HepG2 (cell line): ENCODE measurements around the gene RNPS1. TPM values are rescaled to one million over a fixed set of nuclear protein-coding genes. Genes with fewer than 3 reads are reported as not detected.
A peak's percentile ranks its signal among the peaks of the same experiment; 100 is the strongest.

Experiments
- ATAC-seq: fragments of 200-7000 bp; cut with Tn5 transposase; 3 replicates; pipeline ENCODE4 v1.9.1; 2020; ENCODE audit warnings: mild to moderate bottlenecking, moderate library complexity
- BruUV-seq: library from RNA; stranded (reverse); fragments of 400-500 nt; replicated peaks from 2 replicates; lab custom pipeline; 2021; lab: Mats Ljungman, UMichigan
- CTCF ChIA-PET: fragments of 300-600 bp; formaldehyde crosslinking; extraction: SDS; loops from one replicate; lab custom pipeline; 2021; ENCODE audit warnings: low total read pairs, inconsistent platforms, low intra/inter-chr PET ratio; lab: Yijun Ruan, JAX
- POLR2A ChIA-PET: fragments of 350-600 bp; sonication (Branson Sonifier 250); formaldehyde crosslinking; loops from one replicate; lab custom pipeline; 2020; ENCODE audit warnings: antibody characterized with exemption, inconsistent platforms; lab: Yijun Ruan, JAX
- DNase-seq: peaks from one replicate; pipeline ENCODE4 v3.0.0-alpha.2; 2015; ENCODE audit warnings: low spot score
- FAIRE-seq: peaks from 3 replicates; lab custom pipeline; 2011; peaks lifted over from hg19 to GRCh38; lab: Jason Lieb, UNC
- H2AFZ ChIP-seq: one replicate; pipeline ENCODE4 v1.6.1; 2011; ENCODE audit warnings: low read length, inconsistent platforms
- H3K27ac ChIP-seq: fragments of 300-600 bp; 3 replicates; pipeline ENCODE4 v1.8.0; 2011; ENCODE audit warnings: mixed run types, mild to moderate bottlenecking, mixed read lengths, low read length, inconsistent platforms; ENCODE audit not compliant: insufficient read depth; ENCODE audit errors: extremely low read length
- H3K27me3 ChIP-seq, 2 experiments: fragments of 200-600 bp in 1 of 2; 2 replicates in 1 of 2; 3 replicates in 1 of 2; pipeline versions ENCODE4 v1.6.0 to v1.8.0; 2011; ENCODE audit warnings: low read length in 2 of 2, mild to moderate bottlenecking in 2 of 2, moderate library complexity in 2 of 2, inconsistent platforms in 1 of 2; ENCODE audit not compliant: insufficient read depth in 2 of 2, control insufficient read depth in 1 of 2
- H3K36me3 ChIP-seq, 2 experiments: fragments of 200-600 bp in 1 of 2; replicated peaks in 1 of 2; 2 replicates in 1 of 2; 3 replicates in 1 of 2; pipeline versions ENCODE4 v1.5.1 to v1.8.0; 2011; ENCODE audit warnings: low read length in 2 of 2, inconsistent platforms in 1 of 2; ENCODE audit not compliant: insufficient read depth in 2 of 2, control insufficient read depth in 1 of 2
- H3K4me1 ChIP-seq: 2 replicates; pipeline ENCODE4 v1.5.1; 2012; ENCODE audit warnings: low read length, inconsistent platforms; ENCODE audit not compliant: insufficient read depth
- H3K4me2 ChIP-seq: 2 replicates; pipeline ENCODE4 v1.6.0; 2011; ENCODE audit warnings: low read depth, low read length, inconsistent platforms
- H3K4me3 ChIP-seq, 3 experiments: fragments of 200-600 bp in 1 of 3; sonication (generic), shearing (Covaris generic) in 1 of 3; replicated peaks in 1 of 3; 2 replicates each; pipeline ENCODE4 v1.5.1; 2011 to 2016; ENCODE audit warnings: low read length in 3 of 3, inconsistent platforms in 2 of 3, low read depth in 2 of 3, mild to moderate bottlenecking in 2 of 3, control low read depth in 1 of 3, mixed read lengths in 1 of 3; ENCODE audit not compliant: insufficient read depth in 1 of 3
- H3K79me2 ChIP-seq: one replicate; pipeline ENCODE4 v1.6.1; 2011; ENCODE audit warnings: low read length, inconsistent platforms; ENCODE audit not compliant: insufficient read depth
- H3K9ac ChIP-seq: 2 replicates; pipeline ENCODE4 v1.6.0; 2011; ENCODE audit warnings: mild to moderate bottlenecking, low read depth, low read length, inconsistent platforms; ENCODE audit not compliant: insufficient read depth
- H3K9me3 ChIP-seq: 2 replicates; pipeline ENCODE4 v1.5.1; 2012; ENCODE audit warnings: mild to moderate bottlenecking, low read length
- H4K20me1 ChIP-seq: 2 replicates; pipeline ENCODE4 v1.6.0; 2011; ENCODE audit warnings: inconsistent platforms, mild to moderate bottlenecking, low read length, moderate library complexity; ENCODE audit not compliant: insufficient read depth
- NR2F6 ChIP-seq, 2 experiments: IDR thresholded peaks; 2 replicates each; pipeline ENCODE4 v1.6.1; 2016; ENCODE audit warnings: antibody characterized with exemption in 1 of 2, mild to moderate bottlenecking in 1 of 2
- RBFOX2 ChIP-seq: fragments of 200-400 bp; formaldehyde crosslinking; IDR thresholded peaks from 2 replicates; pipeline ENCODE4 v1.6.1; 2017; ENCODE audit warnings: low read depth, mild to moderate bottlenecking, low read length
- SRSF9 ChIP-seq: fragments of 200-400 bp; formaldehyde crosslinking; IDR thresholded peaks from 2 replicates; pipeline ENCODE4 v1.6.1; 2018; ENCODE audit warnings: borderline replicate concordance, mild to moderate bottlenecking, low read depth, low read length; ENCODE audit not compliant: insufficient read depth, poor library complexity, severe bottlenecking
- YEATS4 ChIP-seq: sonication (generic); formaldehyde crosslinking; IDR thresholded peaks from 2 replicates; pipeline ENCODE4 v1.4.0; 2020; ENCODE audit warnings: missing genetic modification reagents, borderline replicate concordance
- ZNF383 ChIP-seq: sonication (generic); formaldehyde crosslinking; IDR thresholded peaks from 2 replicates; pipeline ENCODE4 v1.4.0; 2020; ENCODE audit warnings: missing genetic modification reagents, mild to moderate bottlenecking, borderline replicate concordance
- ZNF496 ChIP-seq: sonication (generic); formaldehyde crosslinking; IDR thresholded peaks from 2 replicates; pipeline ENCODE4 v1.8.1; 2023; ENCODE audit warnings: mild to moderate bottlenecking, moderate library complexity, missing genetic modification reagents; ENCODE audit not compliant: insufficient replicate concordance
- WGBS: methylation state at CpG from one replicate; pipeline ENCODE4 v1.1.6; 2017; ENCODE audit warnings: low lambda C conversion rate; 5-methylcytosine and 5-hydroxymethylcytosine counted together
- in situ Hi-C: cut with HindIII; loops from 2 replicates; pipeline ENCODE4 v1.10.0; 2017; ENCODE audit warnings: low pct_unique_long_range_greater_than_20kb; ENCODE audit not compliant: extremely low pct_ligation_motif_present
- intact Hi-C: fragments of 100-400 bp; cut with micrococcal nuclease; formaldehyde crosslinking; loops from one replicate; pipeline ENCODE4 v1.10.0; 2022; ENCODE audit not compliant: unreplicated experiment
- polyA plus RNA-seq, 8 experiments: library from polyadenylated mRNA; depleted of rRNA in 3 of 8; stranded (reverse) in 7 of 8; unstranded in 1 of 8; fragments of >200 nt; fragmentation: Illumina TruSeq in 4 of 8; extraction: Trizol in 4 of 8; gene quantifications; 2 replicates each; pipeline versions ENCODE4 v1.2.1 to v1.2.3, GENCODE V29; 2011 to 2016; ENCODE audit warnings: low read depth in 4 of 8, missing spikeins in 1 of 8, mixed read lengths in 1 of 8; ENCODE audit not compliant: insufficient read depth in 1 of 8
- total RNA-seq, 5 experiments: library from RNA; depleted of rRNA; stranded (reverse); fragments of >200 nt; fragmentation: Illumina TruSeq; extraction: Trizol; gene quantifications; 2 replicates each; pipeline ENCODE4 v1.2.3, GENCODE V29; 2016; ENCODE audit warnings: low read depth in 1 of 5
- TF ChIP-seq, protein P1 (sequence below): sonication (generic); formaldehyde crosslinking; IDR thresholded peaks from 2 replicates; pipeline ENCODE4 v1.4.0; 2020; ENCODE audit warnings: missing genetic modification reagents, mild to moderate bottlenecking, borderline replicate concordance
- TF ChIP-seq, protein P2 (sequence below): sonication (generic); formaldehyde crosslinking; IDR thresholded peaks from 2 replicates; pipeline ENCODE4 v1.5.0; 2020; ENCODE audit warnings: missing genetic modification reagents
- TF ChIP-seq, protein P3 (sequence below): sonication (generic); formaldehyde crosslinking; IDR thresholded peaks from 2 replicates; pipeline ENCODE4 v1.4.0; 2020; ENCODE audit warnings: mild to moderate bottlenecking, missing genetic modification reagents

The RNPS1 gene
- total and polyA plus RNA-seq, 2 of the 13 experiments (the other 11 are each of a cell fraction or from before 2014, with no cell fraction given), result 126 to 133 TPM

DNA sequence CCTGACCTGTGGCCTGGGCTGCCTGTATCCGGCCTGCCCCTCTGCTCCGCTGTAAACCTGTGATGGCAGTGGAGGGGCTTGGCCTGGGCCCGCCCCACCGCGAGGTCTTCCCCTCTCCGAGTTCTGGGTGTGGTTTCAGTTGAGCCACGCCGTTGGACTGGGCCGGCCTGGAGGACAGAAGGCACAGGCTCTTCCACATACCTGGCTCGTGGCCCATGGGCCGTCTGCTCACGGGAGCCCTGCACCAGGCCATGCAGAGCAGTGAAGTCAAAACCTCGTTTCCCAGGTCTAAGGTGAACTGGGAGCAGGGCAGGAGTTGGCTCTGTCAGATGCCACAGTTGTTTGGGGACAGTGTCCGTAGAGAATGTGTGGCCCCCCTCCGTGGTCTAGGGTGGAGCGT is 5.6 kb upstream of the RNPS1 start (continued):
- TF ChIP-seq YEATS4 (no peak), ZNF496 (CRISPR knock-in tag) (no peak), ZNF383 (CRISPR knock-in tag) (no peak)
- TF ChIP-seq, protein P1, sequence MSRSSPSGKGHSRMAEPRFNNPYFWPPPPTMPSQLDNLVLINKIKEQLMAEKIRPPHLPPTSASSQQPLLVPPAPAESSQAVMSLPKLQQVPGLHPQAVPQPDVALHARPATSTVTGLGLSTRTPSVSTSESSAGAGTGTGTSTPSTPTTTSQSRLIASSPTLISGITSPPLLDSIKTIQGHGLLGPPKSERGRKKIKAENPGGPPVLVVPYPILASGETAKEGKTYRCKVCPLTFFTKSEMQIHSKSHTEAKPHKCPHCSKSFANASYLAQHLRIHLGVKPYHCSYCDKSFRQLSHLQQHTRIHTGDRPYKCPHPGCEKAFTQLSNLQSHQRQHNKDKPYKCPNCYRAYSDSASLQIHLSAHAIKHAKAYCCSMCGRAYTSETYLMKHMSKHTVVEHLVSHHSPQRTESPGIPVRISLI (CRISPR knock-in tag), result no peak

DNA sequence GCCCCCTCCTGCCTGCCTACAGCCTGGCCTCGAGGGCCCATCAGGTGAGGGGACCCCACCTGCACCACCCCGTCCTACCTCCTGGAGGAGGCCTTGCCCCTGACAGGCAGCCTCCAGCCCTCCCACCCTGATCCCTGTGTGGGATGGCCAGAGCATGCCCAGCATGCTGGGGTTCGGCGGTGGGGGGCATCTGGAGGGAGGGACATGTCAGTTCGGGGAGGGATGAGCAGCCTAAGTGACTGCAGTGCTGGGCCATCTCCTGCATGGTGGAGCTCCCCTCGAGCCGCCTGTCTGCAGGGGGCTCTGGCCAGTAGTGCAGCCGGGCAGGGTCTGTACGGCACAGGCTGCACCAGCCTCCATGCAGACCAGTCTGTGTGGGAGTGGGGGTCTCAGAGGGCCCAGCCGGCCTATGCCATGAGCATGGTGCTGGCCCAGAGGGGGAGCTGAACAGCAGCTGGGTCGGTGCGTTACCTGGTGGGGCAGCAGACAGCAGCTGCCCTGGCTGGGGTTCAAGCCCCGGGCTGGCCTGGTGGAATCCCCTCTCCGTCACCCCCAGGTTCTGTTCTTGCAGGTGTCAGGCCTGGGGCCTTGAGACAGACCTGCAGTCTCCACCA is 4.0 kb upstream of the RNPS1 start:
- WGBS, result 100% methylated on average over 5 of the region's 14 CpGs
- H3K9ac ChIP-seq, result no peak overlapping the region
- ATAC-seq (no peak), FAIRE-seq (no peak), DNase-seq (no peak)
- no peak overlapping the region for H3K27ac ChIP-seq
- peaks cover 24% of the 10 kb centered on the region for H3K4me1 ChIP-seq
- BruUV-seq, result no TSS peak
- CTCF ChIA-PET, result no interaction called here
- in situ Hi-C loops (no loop called here), intact Hi-C loops (no loop called here)
- H3K79me2 ChIP-seq, result peaks cover 13% of the 10 kb centered on the region
- 0 out of 5 replicates have a peak, but pooled peaks cover 0 to 2% of the 10 kb centered on the region in 2 experiments for H3K36me3 ChIP-seq
- peaks cover 6% of the 10 kb centered on the region; the same call in 1 of the 2 replicates for H4K20me1 ChIP-seq
- TF ChIP-seq, protein P2, sequence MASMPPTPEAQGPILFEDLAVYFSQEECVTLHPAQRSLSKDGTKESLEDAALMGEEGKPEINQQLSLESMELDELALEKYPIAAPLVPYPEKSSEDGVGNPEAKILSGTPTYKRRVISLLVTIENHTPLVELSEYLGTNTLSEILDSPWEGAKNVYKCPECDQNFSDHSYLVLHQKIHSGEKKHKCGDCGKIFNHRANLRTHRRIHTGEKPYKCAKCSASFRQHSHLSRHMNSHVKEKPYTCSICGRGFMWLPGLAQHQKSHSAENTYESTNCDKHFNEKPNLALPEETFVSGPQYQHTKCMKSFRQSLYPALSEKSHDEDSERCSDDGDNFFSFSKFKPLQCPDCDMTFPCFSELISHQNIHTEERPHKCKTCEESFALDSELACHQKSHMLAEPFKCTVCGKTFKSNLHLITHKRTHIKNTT (CRISPR knock-in tag), result no peak
- TF ChIP-seq, protein P3, sequence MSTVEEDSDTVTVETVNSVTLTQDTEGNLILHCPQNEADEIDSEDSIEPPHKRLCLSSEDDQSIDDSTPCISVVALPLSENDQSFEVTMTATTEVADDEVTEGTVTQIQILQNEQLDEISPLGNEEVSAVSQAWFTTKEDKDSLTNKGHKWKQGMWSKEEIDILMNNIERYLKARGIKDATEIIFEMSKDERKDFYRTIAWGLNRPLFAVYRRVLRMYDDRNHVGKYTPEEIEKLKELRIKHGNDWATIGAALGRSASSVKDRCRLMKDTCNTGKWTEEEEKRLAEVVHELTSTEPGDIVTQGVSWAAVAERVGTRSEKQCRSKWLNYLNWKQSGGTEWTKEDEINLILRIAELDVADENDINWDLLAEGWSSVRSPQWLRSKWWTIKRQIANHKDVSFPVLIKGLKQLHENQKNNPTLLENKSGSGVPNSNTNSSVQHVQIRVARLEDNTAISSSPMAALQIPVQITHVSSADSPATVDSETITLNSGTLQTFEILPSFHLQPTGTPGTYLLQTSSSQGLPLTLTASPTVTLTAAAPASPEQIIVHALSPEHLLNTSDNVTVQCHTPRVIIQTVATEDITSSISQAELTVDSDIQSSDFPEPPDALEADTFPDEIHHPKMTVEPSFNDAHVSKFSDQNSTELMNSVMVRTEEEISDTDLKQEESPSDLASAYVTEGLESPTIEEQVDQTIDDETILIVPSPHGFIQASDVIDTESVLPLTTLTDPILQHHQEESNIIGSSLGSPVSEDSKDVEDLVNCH (CRISPR knock-in tag), result no peak
- no peak for TF ChIP-seq SRSF9
- TF ChIP-seq RBFOX2, result 0 out of 2 replicates have a peak, but pooled peaks have one; percentile 27
- TF ChIP-seq NR2F6 (IDR thresholded peaks at IDR 0.05), result no peak
- TF ChIP-seq NR2F6 (CRISPR knock-in tag; IDR thresholded peaks at IDR 0.05), result no peak
- POLR2A ChIA-PET, result no interaction called here
- no peak overlapping the region for H2AFZ ChIP-seq
- H3K27me3 ChIP-seq, result peaks cover 7 to 17% of the 10 kb centered on the region in 2 experiments
- H3K9me3 ChIP-seq, result no peaks in the 10 kb centered on the region
- no peak overlapping the region for H3K4me2 ChIP-seq
- H3K4me3 ChIP-seq, result no peak overlapping the region
